VCaP (cell line): Measurements from ENCODE around the gene TFAP2E.

ENCODE experiments used
- H3K27ac ChIP-seq: fragments of 450-650 bp; 2 replicates; pipeline ENCODE4 v1.5.1; 2017
- TF ChIP-seq, protein P1 (sequence below): fragments of 450-650 bp; conservative IDR thresholded peaks from 2 replicates; pipeline ENCODE4 v1.5.1; 2017; ENCODE audit warnings: mild to moderate bottlenecking, moderate library complexity

The TFAP2E gene

DNA sequence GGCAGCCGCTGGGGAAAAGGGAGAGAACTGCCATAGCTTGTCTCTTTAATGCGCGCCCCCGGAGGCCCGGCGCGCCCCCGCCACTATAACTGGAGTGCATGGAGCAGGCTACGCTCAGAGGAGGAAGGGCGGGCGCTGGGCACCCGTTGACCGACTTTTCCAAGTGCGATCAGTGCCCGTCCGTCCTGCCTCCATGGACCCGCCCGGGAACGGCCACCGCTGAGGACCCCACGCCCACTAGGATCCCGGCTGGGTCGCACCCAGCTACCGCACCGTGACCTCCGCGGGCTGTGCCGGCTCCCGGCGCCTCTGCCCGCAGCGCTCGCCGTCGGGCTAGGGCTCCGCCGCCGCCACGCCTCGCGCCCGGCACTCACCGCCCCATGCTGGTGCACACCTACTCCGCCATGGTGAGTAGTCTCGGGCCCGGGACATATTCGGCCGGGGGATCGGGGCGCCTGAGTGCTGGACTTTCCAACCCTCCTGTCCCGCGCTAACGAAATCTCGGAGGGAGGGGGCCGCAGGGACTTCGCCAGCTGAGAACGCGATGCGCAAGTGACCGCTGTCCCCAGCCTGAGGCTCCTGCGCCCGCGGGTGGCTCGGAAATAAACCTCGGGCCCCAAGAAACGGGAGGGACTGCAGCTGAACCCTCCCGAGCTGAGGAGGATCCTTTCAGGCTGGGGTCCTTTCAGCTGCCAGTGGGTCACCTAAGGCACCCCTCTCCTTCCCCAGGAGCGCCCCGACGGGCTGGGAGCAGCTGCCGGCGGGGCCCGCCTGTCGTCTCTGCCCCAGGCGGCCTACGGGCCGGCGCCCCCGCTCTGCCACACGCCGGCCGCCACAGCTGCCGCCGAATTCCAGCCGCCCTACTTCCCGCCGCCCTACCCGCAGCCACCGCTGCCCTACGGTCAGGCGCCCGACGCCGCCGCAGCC lies at the start of gene TFAP2E:
TFAP2E (plus strand) TSS at position 117 of the 927 bp plus-strand sequence; CDS start at position 381, 264 bp downstream.
- peak within 1 kb of the TSS; percentile 77 for H3K27ac ChIP-seq
- TF ChIP-seq, protein P1, sequence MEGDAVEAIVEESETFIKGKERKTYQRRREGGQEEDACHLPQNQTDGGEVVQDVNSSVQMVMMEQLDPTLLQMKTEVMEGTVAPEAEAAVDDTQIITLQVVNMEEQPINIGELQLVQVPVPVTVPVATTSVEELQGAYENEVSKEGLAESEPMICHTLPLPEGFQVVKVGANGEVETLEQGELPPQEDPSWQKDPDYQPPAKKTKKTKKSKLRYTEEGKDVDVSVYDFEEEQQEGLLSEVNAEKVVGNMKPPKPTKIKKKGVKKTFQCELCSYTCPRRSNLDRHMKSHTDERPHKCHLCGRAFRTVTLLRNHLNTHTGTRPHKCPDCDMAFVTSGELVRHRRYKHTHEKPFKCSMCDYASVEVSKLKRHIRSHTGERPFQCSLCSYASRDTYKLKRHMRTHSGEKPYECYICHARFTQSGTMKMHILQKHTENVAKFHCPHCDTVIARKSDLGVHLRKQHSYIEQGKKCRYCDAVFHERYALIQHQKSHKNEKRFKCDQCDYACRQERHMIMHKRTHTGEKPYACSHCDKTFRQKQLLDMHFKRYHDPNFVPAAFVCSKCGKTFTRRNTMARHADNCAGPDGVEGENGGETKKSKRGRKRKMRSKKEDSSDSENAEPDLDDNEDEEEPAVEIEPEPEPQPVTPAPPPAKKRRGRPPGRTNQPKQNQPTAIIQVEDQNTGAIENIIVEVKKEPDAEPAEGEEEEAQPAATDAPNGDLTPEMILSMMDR = no peak

- 0 out of 2 replicates have a peak overlapping the region, but pooled peaks have one; percentile 6 for H3K27ac ChIP-seq
- TF ChIP-seq, protein P1 = no peak
Measured at GRCh38 chr1:35524106-35524505, 49.0 kb upstream of the TFAP2E start.

DNA sequence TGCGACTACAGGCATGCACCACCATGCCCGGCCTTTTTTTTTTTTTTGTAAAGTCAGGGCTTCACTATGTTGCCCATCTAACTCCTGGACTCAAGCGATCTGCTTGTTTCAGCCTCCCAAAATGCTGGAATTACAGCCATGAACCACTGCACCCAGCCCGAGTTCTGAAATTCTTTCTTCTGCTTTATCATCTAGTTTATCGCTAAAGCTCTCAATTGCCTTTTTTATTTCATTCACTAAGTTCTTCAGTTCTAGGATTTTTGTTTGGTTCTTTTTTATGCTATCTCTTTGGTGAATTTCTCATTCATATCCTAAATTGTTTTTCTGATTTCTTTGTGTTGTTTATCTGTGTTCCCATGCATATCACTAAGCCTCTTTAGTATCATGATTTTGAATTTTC lies 42.9 kb upstream of the TFAP2E start:
- TF ChIP-seq, protein P1 = no peak
- H3K27ac ChIP-seq = no peak overlapping the region

GRCh38 chr1:35530946-35531345 lies 42.2 kb upstream of the TFAP2E start:
- H3K27ac ChIP-seq = no peak overlapping the region
- TF ChIP-seq, protein P1 = no peak

GRCh38 chr1:35531368-35531767 lies 41.7 kb upstream of the TFAP2E start:
- no peak overlapping the region for H3K27ac ChIP-seq
- TF ChIP-seq, protein P1 = no peak

DNA sequence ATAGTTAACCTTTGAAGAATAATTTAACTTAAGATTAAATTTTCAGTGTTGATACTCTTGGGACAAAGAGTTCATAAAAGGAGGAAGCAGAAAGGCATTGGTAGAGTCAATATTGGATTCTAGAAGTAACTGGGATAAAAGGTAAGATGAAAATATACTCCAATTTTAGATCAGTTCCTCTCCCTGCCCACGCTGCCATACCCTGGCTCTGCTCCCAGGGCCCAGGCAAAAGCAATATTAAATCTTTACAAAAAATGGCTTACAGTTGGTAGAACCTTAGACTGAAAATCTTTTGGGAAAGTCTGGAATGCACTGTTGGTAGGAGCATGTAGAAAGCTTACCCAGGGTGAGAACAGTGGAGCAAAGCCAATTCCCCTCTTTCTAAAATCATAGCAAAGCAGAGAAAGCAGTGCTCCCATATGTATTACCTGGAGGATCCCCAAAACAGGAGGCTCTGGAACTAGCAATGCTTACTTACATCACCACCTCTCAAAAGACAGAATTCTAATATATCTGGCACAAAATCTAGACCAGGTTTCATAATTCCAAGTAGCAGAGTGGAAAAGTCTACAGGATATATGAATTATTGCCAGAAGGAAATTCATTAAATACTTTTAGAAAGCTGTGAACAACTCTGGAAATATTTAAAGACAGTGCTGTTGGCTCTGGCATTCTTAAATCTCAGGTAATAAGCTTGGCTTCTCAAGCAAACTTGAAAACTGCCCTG lies 40.5 kb upstream of the TFAP2E start:
- no peak overlapping the region for H3K27ac ChIP-seq
- TF ChIP-seq, protein P1 = no peak

- TF ChIP-seq, protein P1 = no peak
- H3K27ac ChIP-seq = no peak overlapping the region
Measured at GRCh38 chr1:35533586-35533985, 39.5 kb upstream of the TFAP2E start.
